Ishikawa (cell line): Measurements from ENCODE around the gene METTL2B.

ENCODE experiments used
- CEBPB ChIP-seq: IDR thresholded peaks from 2 replicates; pipeline ENCODE4 v1.6.1; 2012
- CREB1 ChIP-seq: IDR thresholded peaks from 2 replicates; pipeline ENCODE4 v1.6.1; 2012; ENCODE audit warnings: low read depth
- EGR1 ChIP-seq: IDR thresholded peaks from 2 replicates; pipeline ENCODE4 v1.6.1; 2012
- EP300 ChIP-seq: IDR thresholded peaks from 2 replicates; pipeline ENCODE4 v1.6.1; 2012; ENCODE audit warnings: borderline replicate concordance
- FOXM1 ChIP-seq: IDR thresholded peaks from 2 replicates; pipeline ENCODE4 v1.6.1; 2012; ENCODE audit warnings: low read depth, borderline replicate concordance
- MAX ChIP-seq: IDR thresholded peaks from 2 replicates; pipeline ENCODE4 v1.6.1; 2012
- NFIC ChIP-seq: IDR thresholded peaks from 2 replicates; pipeline ENCODE4 v1.6.1; 2012
- RAD21 ChIP-seq: IDR thresholded peaks from 2 replicates; pipeline ENCODE4 v1.6.1; 2012; ENCODE audit warnings: low read depth
- TAF1 ChIP-seq: IDR thresholded peaks from 2 replicates; pipeline ENCODE4 v1.6.1; 2012; ENCODE audit warnings: low read depth, mild to moderate bottlenecking
- TCF12 ChIP-seq: IDR thresholded peaks from 2 replicates; pipeline ENCODE4 v1.6.1; 2012; ENCODE audit warnings: low read depth
- TEAD4 ChIP-seq: IDR thresholded peaks from 2 replicates; pipeline ENCODE4 v1.6.1; 2012
- YY1 ChIP-seq: IDR thresholded peaks from 2 replicates; pipeline ENCODE4 v1.6.1; 2012; ENCODE audit warnings: low read depth
- TF ChIP-seq, protein P1 (sequence below): IDR thresholded peaks from 2 replicates; pipeline ENCODE4 v1.6.1; 2012; ENCODE audit warnings: low read depth, mild to moderate bottlenecking
- TF ChIP-seq, protein P2 (sequence below): IDR thresholded peaks from 2 replicates; pipeline ENCODE4 v1.6.1; 2012

DNA sequence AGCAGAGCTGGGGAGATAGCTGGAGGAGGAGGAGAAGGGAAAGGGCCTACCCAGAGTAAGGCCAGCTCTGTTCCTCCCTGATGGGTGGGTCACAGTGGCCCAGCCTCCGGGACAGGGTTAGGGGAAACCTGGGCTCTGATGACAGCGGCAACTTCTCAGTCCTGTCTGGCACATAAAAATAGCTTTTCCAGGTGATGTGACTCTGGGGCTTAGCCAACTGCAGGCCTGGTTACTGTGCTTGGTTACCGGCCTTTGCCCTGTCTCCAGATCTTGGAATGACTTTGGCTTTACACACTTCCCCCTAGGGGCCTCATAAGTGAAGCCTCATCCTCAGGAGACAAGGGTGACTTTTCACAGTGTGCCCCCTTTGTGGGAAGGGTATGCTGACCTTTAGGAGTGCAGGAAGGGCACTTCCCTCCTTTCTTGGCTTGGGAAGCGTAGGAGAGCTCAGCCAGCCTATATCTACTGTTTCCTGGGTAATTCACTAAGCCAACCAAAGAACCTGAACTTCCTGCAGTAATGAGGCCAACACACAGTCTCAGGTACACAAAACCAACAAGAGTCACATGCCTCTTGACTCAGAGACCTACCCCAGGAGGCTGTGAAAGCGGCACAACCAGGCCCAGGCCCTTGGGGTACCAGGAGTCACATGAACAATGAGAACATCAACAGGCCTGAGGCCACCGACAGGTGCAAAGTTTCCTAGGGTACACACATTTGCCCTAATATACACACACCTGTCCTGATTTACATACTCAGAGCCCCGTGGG, 32.5 kb upstream of the METTL2B start:
- TF ChIP-seq EP300, result no peak
- TF ChIP-seq, protein P1, sequence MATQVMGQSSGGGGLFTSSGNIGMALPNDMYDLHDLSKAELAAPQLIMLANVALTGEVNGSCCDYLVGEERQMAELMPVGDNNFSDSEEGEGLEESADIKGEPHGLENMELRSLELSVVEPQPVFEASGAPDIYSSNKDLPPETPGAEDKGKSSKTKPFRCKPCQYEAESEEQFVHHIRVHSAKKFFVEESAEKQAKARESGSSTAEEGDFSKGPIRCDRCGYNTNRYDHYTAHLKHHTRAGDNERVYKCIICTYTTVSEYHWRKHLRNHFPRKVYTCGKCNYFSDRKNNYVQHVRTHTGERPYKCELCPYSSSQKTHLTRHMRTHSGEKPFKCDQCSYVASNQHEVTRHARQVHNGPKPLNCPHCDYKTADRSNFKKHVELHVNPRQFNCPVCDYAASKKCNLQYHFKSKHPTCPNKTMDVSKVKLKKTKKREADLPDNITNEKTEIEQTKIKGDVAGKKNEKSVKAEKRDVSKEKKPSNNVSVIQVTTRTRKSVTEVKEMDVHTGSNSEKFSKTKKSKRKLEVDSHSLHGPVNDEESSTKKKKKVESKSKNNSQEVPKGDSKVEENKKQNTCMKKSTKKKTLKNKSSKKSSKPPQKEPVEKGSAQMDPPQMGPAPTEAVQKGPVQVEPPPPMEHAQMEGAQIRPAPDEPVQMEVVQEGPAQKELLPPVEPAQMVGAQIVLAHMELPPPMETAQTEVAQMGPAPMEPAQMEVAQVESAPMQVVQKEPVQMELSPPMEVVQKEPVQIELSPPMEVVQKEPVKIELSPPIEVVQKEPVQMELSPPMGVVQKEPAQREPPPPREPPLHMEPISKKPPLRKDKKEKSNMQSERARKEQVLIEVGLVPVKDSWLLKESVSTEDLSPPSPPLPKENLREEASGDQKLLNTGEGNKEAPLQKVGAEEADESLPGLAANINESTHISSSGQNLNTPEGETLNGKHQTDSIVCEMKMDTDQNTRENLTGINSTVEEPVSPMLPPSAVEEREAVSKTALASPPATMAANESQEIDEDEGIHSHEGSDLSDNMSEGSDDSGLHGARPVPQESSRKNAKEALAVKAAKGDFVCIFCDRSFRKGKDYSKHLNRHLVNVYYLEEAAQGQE, result no peak
- no peak for TF ChIP-seq TAF1
- no peak for TF ChIP-seq NFIC
- TF ChIP-seq EGR1, result no peak
- no peak for TF ChIP-seq CREB1
- TF ChIP-seq YY1, result no peak
- TF ChIP-seq, protein P2, sequence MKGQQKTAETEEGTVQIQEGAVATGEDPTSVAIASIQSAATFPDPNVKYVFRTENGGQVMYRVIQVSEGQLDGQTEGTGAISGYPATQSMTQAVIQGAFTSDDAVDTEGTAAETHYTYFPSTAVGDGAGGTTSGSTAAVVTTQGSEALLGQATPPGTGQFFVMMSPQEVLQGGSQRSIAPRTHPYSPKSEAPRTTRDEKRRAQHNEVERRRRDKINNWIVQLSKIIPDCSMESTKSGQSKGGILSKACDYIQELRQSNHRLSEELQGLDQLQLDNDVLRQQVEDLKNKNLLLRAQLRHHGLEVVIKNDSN, result no peak
- no peak for TF ChIP-seq FOXM1
- no peak for TF ChIP-seq RAD21
- no peak for TF ChIP-seq CEBPB
- no peak for TF ChIP-seq TCF12
- no peak for TF ChIP-seq MAX
- TF ChIP-seq TEAD4, result no peak
